ENCODE measurements around the gene SIGLEC14. TPM values are rescaled to one million over a fixed set of nuclear protein-coding genes. Genes with fewer than 3 reads are reported as not detected.
"Not testable (repeated sequence)": the region's sequence is repeated elsewhere in the genome, so short reads cannot be mapped to it uniquely, and the experiment has no call there.

SIGLEC14 gene
- total RNA-seq, result 28.4 TPM

GRCh38 chr19:51646730-51647129 is at the start of gene SIGLEC14:
Gene SIGLEC14, minus strand, starts transcription at chr19:51646825. Its CDS starts 66 bp downstream, at chr19:51646759.
- H3K9me3 ChIP-seq (ENCODE audit: low read depth, low read length); H3K27me3 ChIP-seq (ENCODE audit: insufficient read depth, low read length): not testable (repeated sequence)
- H3K4me3 ChIP-seq (ENCODE audit: low read length), result peak within 1 kb of the TSS; percentile 54
- peaks cover 72% of the 10 kb centered on the region for H3K4me1 ChIP-seq (ENCODE audit: insufficient read depth, low read length)

- Histone ChIP-seq H3K4me3 (ENCODE audit: low read length) (no peak overlapping the region), H3K27me3 (ENCODE audit: insufficient read depth, low read length) (no peaks in the 10 kb centered on the region), H3K9me3 (ENCODE audit: low read depth, low read length) (no peaks in the 10 kb centered on the region), H3K4me1 (ENCODE audit: insufficient read depth, low read length) (no peaks in the 10 kb centered on the region)
These were observed 49.2 kb upstream of the SIGLEC14 start for GRCh38 chr19:51695702-51696315.

- H3K27me3 ChIP-seq (ENCODE audit: insufficient read depth, low read length), result peaks cover 5% of the 10 kb centered on the region
- H3K4me3 ChIP-seq (ENCODE audit: low read length), result no peak overlapping the region
- peaks cover 6% of the 10 kb centered on the region for H3K4me1 ChIP-seq (ENCODE audit: insufficient read depth, low read length)
- H3K9me3 ChIP-seq (ENCODE audit: low read depth, low read length), result no peaks in the 10 kb centered on the region
These were observed 48.5 kb upstream of the SIGLEC14 start for GRCh38 chr19:51695088-51695487.

- Histone ChIP-seq H3K4me3 (ENCODE audit: low read length) (no peak overlapping the region), H3K27me3 (ENCODE audit: insufficient read depth, low read length) (peaks cover 7% of the 10 kb centered on the region), H3K4me1 (ENCODE audit: insufficient read depth, low read length) (peaks cover 6% of the 10 kb centered on the region), H3K9me3 (ENCODE audit: low read depth, low read length) (no peaks in the 10 kb centered on the region)
These were observed 47.9 kb upstream of the SIGLEC14 start for GRCh38 chr19:51694318-51695085.

- Histone ChIP-seq H3K27me3 (ENCODE audit: insufficient read depth, low read length) (peaks cover 8% of the 10 kb centered on the region), H3K4me3 (ENCODE audit: low read length) (no peak overlapping the region), H3K9me3 (ENCODE audit: low read depth, low read length) (no peaks in the 10 kb centered on the region), H3K4me1 (ENCODE audit: insufficient read depth, low read length) (peaks cover 6% of the 10 kb centered on the region)
These were observed 47.2 kb upstream of the SIGLEC14 start for GRCh38 chr19:51693819-51694218.

- Histone ChIP-seq H3K4me1 (ENCODE audit: insufficient read depth, low read length) (peaks cover 6% of the 10 kb centered on the region), H3K27me3 (ENCODE audit: insufficient read depth, low read length) (peaks cover 10% of the 10 kb centered on the region), H3K4me3 (ENCODE audit: low read length) (no peak within 1 kb of the TSS), H3K9me3 (ENCODE audit: low read depth, low read length) (no peaks in the 10 kb centered on the region)
These were observed 46.6 kb upstream of the SIGLEC14 start, which contains the start of gene SPACA6 for GRCh38 chr19:51693260-51693659. Gene SPACA6, plus strand, starts transcription at chr19:51693330. Its CDS starts 197 bp downstream, at chr19:51693527.

- Histone ChIP-seq H3K4me3 (ENCODE audit: low read length) (no peak overlapping the region), H3K9me3 (ENCODE audit: low read depth, low read length) (no peaks in the 10 kb centered on the region), H3K4me1 (ENCODE audit: insufficient read depth, low read length) (peaks cover 6% of the 10 kb centered on the region), H3K27me3 (ENCODE audit: insufficient read depth, low read length) (peaks cover 18% of the 10 kb centered on the region)
These were observed 45.8 kb upstream of the SIGLEC14 start for GRCh38 chr19:51692468-51692867.

GRCh38 chr19:51691584-51692428 is 45.2 kb upstream of the SIGLEC14 start:
- no peak overlapping the region for H3K4me3 ChIP-seq (ENCODE audit: low read length)
- H3K4me1 ChIP-seq (ENCODE audit: insufficient read depth, low read length), result peaks cover 6% of the 10 kb centered on the region
- peaks cover 20% of the 10 kb centered on the region for H3K27me3 ChIP-seq (ENCODE audit: insufficient read depth, low read length)
- H3K9me3 ChIP-seq (ENCODE audit: low read depth, low read length), result no peaks in the 10 kb centered on the region

- peaks cover 6% of the 10 kb centered on the region for H3K4me1 ChIP-seq (ENCODE audit: insufficient read depth, low read length)
- H3K27me3 ChIP-seq (ENCODE audit: insufficient read depth, low read length), result peaks cover 21% of the 10 kb centered on the region
- no peaks in the 10 kb centered on the region for H3K9me3 ChIP-seq (ENCODE audit: low read depth, low read length)
- no peak overlapping the region for H3K4me3 ChIP-seq (ENCODE audit: low read length)
These were observed 44.5 kb upstream of the SIGLEC14 start for GRCh38 chr19:51691074-51691583.

GRCh38 chr19:51690454-51691073 is 43.9 kb upstream of the SIGLEC14 start:
- H3K4me1 ChIP-seq (ENCODE audit: insufficient read depth, low read length), result peaks cover 6% of the 10 kb centered on the region
- peaks cover 26% of the 10 kb centered on the region for H3K27me3 ChIP-seq (ENCODE audit: insufficient read depth, low read length)
- no peaks in the 10 kb centered on the region for H3K9me3 ChIP-seq (ENCODE audit: low read depth, low read length)
- H3K4me3 ChIP-seq (ENCODE audit: low read length), result peak overlapping the region; percentile 38

- Histone ChIP-seq H3K9me3 (ENCODE audit: low read depth, low read length) (no peaks in the 10 kb centered on the region), H3K4me3 (ENCODE audit: low read length) (peak overlapping the region; percentile 38), H3K4me1 (ENCODE audit: insufficient read depth, low read length) (peaks cover 6% of the 10 kb centered on the region), H3K27me3 (ENCODE audit: insufficient read depth, low read length) (peaks cover 29% of the 10 kb centered on the region)
These were observed 43.3 kb upstream of the SIGLEC14 start for GRCh38 chr19:51689751-51690453.

- H3K27me3 ChIP-seq (ENCODE audit: insufficient read depth, low read length), result peaks cover 39% of the 10 kb centered on the region
- H3K4me1 ChIP-seq (ENCODE audit: insufficient read depth, low read length), result peaks cover 6% of the 10 kb centered on the region
- H3K9me3 ChIP-seq (ENCODE audit: low read depth, low read length), result no peaks in the 10 kb centered on the region
- H3K4me3 ChIP-seq (ENCODE audit: low read length), result no peak overlapping the region
These were observed 42.3 kb upstream of the SIGLEC14 start for GRCh38 chr19:51688671-51689571.
